Measurements from ENCODE around the gene EFCAB11. TPM values are rescaled to one million over a fixed set of nuclear protein-coding genes. Genes with fewer than 3 reads are reported as not detected.

EFCAB11 gene
- total RNA-seq, 1 experiment from 2014 or later: 36.2 TPM

- Histone ChIP-seq H3K9me3 (no peaks in the 10 kb centered on the region), H3K36me3 (ENCODE audit: control insufficient read depth, insufficient read depth, low read length) (peaks cover 3% of the 10 kb centered on the region; the same call in 1 of the 2 replicates), H3K4me1 (no peaks in the 10 kb centered on the region), H3K27me3 (replicated peaks; ENCODE audit: control insufficient read depth, insufficient read depth, low read length) (no peaks in the 10 kb centered on the region), H3K4me3 (ENCODE audit: low read depth, low read length) (no peak overlapping the region)
- no peaks in the 10 kb centered on the region for H3K27me3 Mint-ChIP-seq (ENCODE audit: insufficient read depth, unreplicated experiment)
- no peak overlapping the region for H3K4me3 Mint-ChIP-seq (ENCODE audit: unreplicated experiment)
- POLR2A ChIA-PET: no interaction called here
- H3K36me3 Mint-ChIP-seq (ENCODE audit: insufficient read depth, unreplicated experiment): no peaks in the 10 kb centered on the region
- H3K4me1 Mint-ChIP-seq (ENCODE audit: low read depth, unreplicated experiment): no peaks in the 10 kb centered on the region
- no peaks in the 10 kb centered on the region for H3K9me3 Mint-ChIP-seq (ENCODE audit: unreplicated experiment)
- intact Hi-C loops (cut with micrococcal nuclease; ENCODE audit: unreplicated experiment): no loop called here
- no peak for DNase-seq
- BruUV-seq (replicated peaks): no TSS peak
- TF ChIP-seq, protein P1, sequence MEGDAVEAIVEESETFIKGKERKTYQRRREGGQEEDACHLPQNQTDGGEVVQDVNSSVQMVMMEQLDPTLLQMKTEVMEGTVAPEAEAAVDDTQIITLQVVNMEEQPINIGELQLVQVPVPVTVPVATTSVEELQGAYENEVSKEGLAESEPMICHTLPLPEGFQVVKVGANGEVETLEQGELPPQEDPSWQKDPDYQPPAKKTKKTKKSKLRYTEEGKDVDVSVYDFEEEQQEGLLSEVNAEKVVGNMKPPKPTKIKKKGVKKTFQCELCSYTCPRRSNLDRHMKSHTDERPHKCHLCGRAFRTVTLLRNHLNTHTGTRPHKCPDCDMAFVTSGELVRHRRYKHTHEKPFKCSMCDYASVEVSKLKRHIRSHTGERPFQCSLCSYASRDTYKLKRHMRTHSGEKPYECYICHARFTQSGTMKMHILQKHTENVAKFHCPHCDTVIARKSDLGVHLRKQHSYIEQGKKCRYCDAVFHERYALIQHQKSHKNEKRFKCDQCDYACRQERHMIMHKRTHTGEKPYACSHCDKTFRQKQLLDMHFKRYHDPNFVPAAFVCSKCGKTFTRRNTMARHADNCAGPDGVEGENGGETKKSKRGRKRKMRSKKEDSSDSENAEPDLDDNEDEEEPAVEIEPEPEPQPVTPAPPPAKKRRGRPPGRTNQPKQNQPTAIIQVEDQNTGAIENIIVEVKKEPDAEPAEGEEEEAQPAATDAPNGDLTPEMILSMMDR (IDR thresholded peaks at IDR 0.05; ENCODE audit: insufficient read depth in 1 of 2, low read depth in 1 of 2, low read length in 1 of 2, severe bottlenecking in 1 of 2, unreplicated experiment in 1 of 2): no peak
- no peak overlapping the region for H3K27ac Mint-ChIP-seq (ENCODE audit: unreplicated experiment)
- CTCF ChIA-PET: no interaction called here
These were observed 156.2 kb downstream of the EFCAB11 start for GRCh38 chr14:89798212-89798773.

- POLR2A ChIA-PET: no interaction called here
These were observed 157.4 kb downstream of the EFCAB11 start for GRCh38 chr14:89797148-89797547.

DNA sequence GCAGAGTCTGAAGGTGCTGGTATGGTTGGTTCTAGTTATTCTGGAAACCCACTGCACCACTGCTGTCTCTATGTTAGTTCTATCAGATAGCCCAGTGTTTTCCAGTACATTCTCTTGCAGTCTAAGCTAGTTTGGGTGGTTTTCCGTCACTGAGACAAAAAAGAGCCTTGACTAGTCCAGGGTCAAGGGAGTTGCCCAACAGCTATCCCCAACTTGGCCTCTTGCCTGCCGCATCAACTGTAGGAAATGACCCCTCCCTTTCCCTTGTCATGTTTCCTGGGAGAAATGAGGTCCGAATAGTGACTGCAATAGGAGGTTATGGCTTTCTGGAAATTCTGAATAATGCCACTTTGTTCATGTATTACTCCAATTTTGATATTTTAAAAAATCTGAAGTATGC lies 160.4 kb downstream of the EFCAB11 start:
- Histone ChIP-seq H3K36me3 (ENCODE audit: control insufficient read depth, insufficient read depth, low read length) (peaks cover 3% of the 10 kb centered on the region; the same call in 1 of the 2 replicates), H3K9me3 (no peaks in the 10 kb centered on the region), H3K4me1 (no peaks in the 10 kb centered on the region), H3K4me3 (ENCODE audit: low read depth, low read length) (no peak overlapping the region), H3K27me3 (replicated peaks; ENCODE audit: control insufficient read depth, insufficient read depth, low read length) (no peaks in the 10 kb centered on the region)
- POLR2A ChIA-PET: no interaction called here
- TF ChIP-seq, protein P1 (IDR thresholded peaks at IDR 0.05; ENCODE audit: insufficient read depth in 1 of 2, low read depth in 1 of 2, low read length in 1 of 2, severe bottlenecking in 1 of 2, unreplicated experiment in 1 of 2): no peak
- intact Hi-C loops (cut with micrococcal nuclease; ENCODE audit: unreplicated experiment): no loop called here
- H3K27ac Mint-ChIP-seq (ENCODE audit: unreplicated experiment): no peak overlapping the region
- BruUV-seq (replicated peaks): no TSS peak
- H3K4me1 Mint-ChIP-seq (ENCODE audit: low read depth, unreplicated experiment): peaks cover 11% of the 10 kb centered on the region
- no peak for DNase-seq
- CTCF ChIA-PET: no interaction called here
- no peaks in the 10 kb centered on the region for H3K27me3 Mint-ChIP-seq (ENCODE audit: insufficient read depth, unreplicated experiment)
- no peaks in the 10 kb centered on the region for H3K36me3 Mint-ChIP-seq (ENCODE audit: insufficient read depth, unreplicated experiment)
- no peak overlapping the region for H3K4me3 Mint-ChIP-seq (ENCODE audit: unreplicated experiment)
- peaks cover 9% of the 10 kb centered on the region for H3K9me3 Mint-ChIP-seq (ENCODE audit: unreplicated experiment)

More at GRCh38 chr14:89797148-89797547, 157.4 kb downstream of the EFCAB11 start:
- Mint-ChIP-seq H3K27ac (ENCODE audit: unreplicated experiment) (no peak overlapping the region), H3K9me3 (ENCODE audit: unreplicated experiment) (no peaks in the 10 kb centered on the region), H3K4me3 (ENCODE audit: unreplicated experiment) (no peak overlapping the region), H3K4me1 (ENCODE audit: low read depth, unreplicated experiment) (peaks cover 7% of the 10 kb centered on the region), H3K36me3 (ENCODE audit: insufficient read depth, unreplicated experiment) (no peaks in the 10 kb centered on the region), H3K27me3 (ENCODE audit: insufficient read depth, unreplicated experiment) (no peaks in the 10 kb centered on the region)
- no peaks in the 10 kb centered on the region for H3K4me1 ChIP-seq
- DNase-seq: no peak
- no peaks in the 10 kb centered on the region for H3K27me3 ChIP-seq (replicated peaks; ENCODE audit: control insufficient read depth, insufficient read depth, low read length)
- intact Hi-C loops (cut with micrococcal nuclease; ENCODE audit: unreplicated experiment): no loop called here
- TF ChIP-seq, protein P1 (IDR thresholded peaks at IDR 0.05; ENCODE audit: insufficient read depth in 1 of 2, low read depth in 1 of 2, low read length in 1 of 2, severe bottlenecking in 1 of 2, unreplicated experiment in 1 of 2): no peak
- peaks cover 3% of the 10 kb centered on the region; the same call in 1 of the 2 replicates for H3K36me3 ChIP-seq (ENCODE audit: control insufficient read depth, insufficient read depth, low read length)
- no TSS peak for BruUV-seq (replicated peaks)
- no peaks in the 10 kb centered on the region for H3K9me3 ChIP-seq
- CTCF ChIA-PET: no interaction called here
- H3K4me3 ChIP-seq (ENCODE audit: low read depth, low read length): no peak overlapping the region
